HG03095 (cell line): ENCODE results near the gene LSP1.

Experiments
- ATAC-seq: cut with Tn5 transposase; IDR thresholded peaks from one replicate; pipeline ENCODE4 v1.9.1; 2021; ENCODE audit warnings: moderate library complexity; ENCODE audit not compliant: unreplicated experiment

LSP1 gene

GRCh38 chr11:1888347-1888753, 35.5 kb downstream of the LSP1 start:
- no peak for ATAC-seq

GRCh38 chr11:1888811-1889210, 35.9 kb downstream of the LSP1 start:
- ATAC-seq: no peak

- ATAC-seq: no peak
These were observed 36.5 kb downstream of the LSP1 start for GRCh38 chr11:1889224-1889930.

- ATAC-seq: no peak
These were observed 37.3 kb downstream of the LSP1 start for GRCh38 chr11:1889941-1890855.

GRCh38 chr11:1890856-1891830, 38.3 kb downstream of the LSP1 start:
- ATAC-seq: no peak

- no peak for ATAC-seq
These were observed 38.9 kb downstream of the LSP1 start, which contains the start of gene PRR33 for GRCh38 chr11:1891831-1892115. Gene PRR33 (minus strand): TSS chr11:1891895. CDS start chr11:1890584, 1,311 bp downstream.

- ATAC-seq: no peak
These were observed 39.2 kb downstream of the LSP1 start for GRCh38 chr11:1892116-1892515.

GRCh38 chr11:1892558-1892957, 39.7 kb downstream of the LSP1 start:
- ATAC-seq: no peak

- ATAC-seq: no peak
These were observed 40.9 kb downstream of the LSP1 start for GRCh38 chr11:1893581-1894359.

GRCh38 chr11:1894759-1895158, 41.9 kb downstream of the LSP1 start:
- no peak for ATAC-seq

GRCh38 chr11:1896468-1896867, 43.6 kb downstream of the LSP1 start:
- ATAC-seq: no peak

- no peak for ATAC-seq
These were observed 44.0 kb downstream of the LSP1 start for GRCh38 chr11:1896923-1897322.

- no peak for ATAC-seq
These were observed 46.2 kb downstream of the LSP1 start for GRCh38 chr11:1899090-1899489.

- no peak for ATAC-seq
These were observed 46.8 kb downstream of the LSP1 start for GRCh38 chr11:1899686-1900085.

- ATAC-seq: no peak
These were observed 53.3 kb downstream of the LSP1 start for GRCh38 chr11:1906181-1906580.

- ATAC-seq: no peak
These were observed 53.9 kb downstream of the LSP1 start for GRCh38 chr11:1906611-1907423.

GRCh38 chr11:1908618-1909017, 55.7 kb downstream of the LSP1 start:
- no peak for ATAC-seq

- ATAC-seq: no peak
These were observed 56.6 kb downstream of the LSP1 start for GRCh38 chr11:1909524-1909923.

GRCh38 chr11:1912289-1912878, 59.5 kb downstream of the LSP1 start:
- no peak for ATAC-seq
